Measurements from ENCODE around the gene TRAM2. TPM values are rescaled to one million over a fixed set of nuclear protein-coding genes. Genes with fewer than 3 reads are reported as not detected.

Gene TRAM2
- total and polyA plus RNA-seq, 2 of the 8 experiments (the other 6 are each of a cell fraction or from before 2014, with no cell fraction given), result 9.0 to 21.4 TPM

GRCh38 chr6:52522151-52522626 is 54.7 kb downstream of the TRAM2 start (continued):
- TF ChIP-seq CHD7 (IDR thresholded peaks at IDR 0.05; ENCODE audit: insufficient replicate concordance, low read length) (no peak), GTF2F1 (IDR thresholded peaks at IDR 0.05; ENCODE audit: borderline replicate concordance, low read depth, low read length) (no peak), SUZ12 (IDR thresholded peaks at IDR 0.05; ENCODE audit: low read length) (no peak), CTBP2 (IDR thresholded peaks at IDR 0.05; ENCODE audit: borderline replicate concordance, insufficient read depth, insufficient read length, low read length) (no peak), GABPA (IDR thresholded peaks at IDR 0.05; ENCODE audit: borderline replicate concordance, insufficient read depth, low read length) (no peak), SP2 (IDR thresholded peaks at IDR 0.05; ENCODE audit: low read length) (no peak), TCF12 (IDR thresholded peaks at IDR 0.05; ENCODE audit: low read depth, low read length) (no peak), POLR2A (IDR thresholded peaks at IDR 0.05; ENCODE audit: control extremely low read depth in 1 of 2, low read depth in 2 of 2, low read length in 2 of 2) (no peak), MAX (IDR thresholded peaks at IDR 0.05) (no peak), EP300 (IDR thresholded peaks at IDR 0.05; ENCODE audit: borderline replicate concordance in 1 of 2, low read depth in 2 of 2, low read length in 2 of 2) (no peak), CBX8 (IDR thresholded peaks at IDR 0.05; ENCODE audit: borderline replicate concordance, low read depth, low read length) (no peak)
